ENCODE data around the gene ZNF605. TPM values are rescaled to one million over a fixed set of nuclear protein-coding genes. Genes with fewer than 3 reads are reported as not detected.

Gene ZNF605
- total and polyA plus RNA-seq, 9 of the 15 experiments (the other 6 are each of a cell fraction or from before 2014, with no cell fraction given): 0.45 to 1.1 (median 0.68) TPM

DNA sequence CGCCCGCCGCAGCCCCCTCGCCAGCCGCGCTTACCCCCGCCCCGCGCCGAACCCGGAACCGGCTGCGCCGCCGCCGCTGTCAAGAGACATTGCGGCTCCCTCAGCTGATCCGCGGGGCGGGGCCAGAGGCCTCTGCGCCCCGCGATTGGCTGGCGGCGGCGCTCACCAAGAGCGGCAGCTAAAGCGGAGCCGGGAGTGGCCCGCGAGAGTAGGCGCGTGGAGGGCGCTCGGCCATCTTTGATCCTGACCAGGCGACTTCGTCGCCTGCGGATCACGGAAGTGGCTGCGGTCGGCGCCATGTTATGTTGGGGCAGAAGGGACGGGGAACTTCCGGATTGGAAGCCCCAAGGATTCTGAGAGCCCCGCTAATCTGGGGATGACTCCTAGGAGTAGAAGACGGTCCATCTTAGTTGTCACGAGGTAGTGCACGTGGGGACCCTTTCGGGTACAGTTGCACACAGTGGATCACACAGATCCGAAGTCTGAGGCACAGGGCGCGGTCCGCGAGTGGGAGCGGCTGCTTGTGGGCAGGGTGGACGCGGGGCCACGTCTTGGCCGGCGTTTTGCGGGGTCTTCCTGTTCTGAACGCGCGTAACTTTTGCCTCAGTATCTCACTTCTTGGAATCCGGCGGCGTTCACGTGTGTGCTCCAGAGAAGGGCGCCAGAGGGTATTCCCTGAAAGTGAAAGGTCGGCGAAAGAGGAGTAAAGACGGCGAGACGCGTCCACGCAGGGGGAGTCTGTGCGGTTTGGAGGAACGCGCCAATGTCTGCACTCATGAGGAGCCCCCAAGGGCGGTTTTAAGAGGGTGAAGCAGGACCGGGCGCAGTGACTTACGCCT, 68.4 kb downstream of the ZNF605 start, which contains the start of gene CHFR (continued):
- TF ChIP-seq YY1 (IDR thresholded peaks at IDR 0.05; ENCODE audit: borderline replicate concordance in 1 of 3, control insufficient read depth in 1 of 3, extremely low read depth in 1 of 3, insufficient read depth in 3 of 3, insufficient read length in 1 of 3, insufficient replicate concordance in 2 of 3, low read depth in 1 of 3, low read length in 2 of 3) (peak; percentile 95 to 99 (median 99)), NR1H2 (CRISPR knock-in tag; IDR thresholded peaks at IDR 0.05) (no peak), PRPF4 (IDR thresholded peaks at IDR 0.05; ENCODE audit: insufficient read depth, low read depth, low read length, poor library complexity, severe bottlenecking) (peak; percentile 52), TAF7 (tag; IDR thresholded peaks at IDR 0.05) (peak; percentile 66; the same call in 1 of the 2 replicates), TFAM (CRISPR knock-in tag; conservative IDR thresholded peaks at IDR 0.05) (no peak), KDM4B (IDR thresholded peaks at IDR 0.05; ENCODE audit: borderline replicate concordance in 2 of 2, low read depth in 1 of 2) (no peak), HNRNPH1 (optimal IDR thresholded peaks at IDR 0.05; ENCODE audit: low read depth, low read length) (no peak), ZC3H11A (IDR thresholded peaks at IDR 0.05; ENCODE audit: low read depth, low read length) (0 out of 2 replicates have a peak, but pooled peaks have one; percentile 32), THRAP3 (IDR thresholded peaks at IDR 0.05; ENCODE audit: borderline replicate concordance) (peak; percentile 95; the same call in 1 of the 2 replicates), MECOM (CRISPR knock-in tag; IDR thresholded peaks at IDR 0.05) (no peak), NONO (IDR thresholded peaks at IDR 0.05; ENCODE audit: low read depth in 2 of 2, low read length in 1 of 2) (no peak), RBFOX2 (IDR thresholded peaks at IDR 0.05; ENCODE audit: low read depth, low read length) (peak; percentile 85), POLR2B (IDR thresholded peaks at IDR 0.05; ENCODE audit: low read depth, partially characterized antibody) (no peak), DIDO1 (tag; IDR thresholded peaks at IDR 0.05; ENCODE audit: low read depth) (peak; percentile 80)
- TF ChIP-seq, protein P1, sequence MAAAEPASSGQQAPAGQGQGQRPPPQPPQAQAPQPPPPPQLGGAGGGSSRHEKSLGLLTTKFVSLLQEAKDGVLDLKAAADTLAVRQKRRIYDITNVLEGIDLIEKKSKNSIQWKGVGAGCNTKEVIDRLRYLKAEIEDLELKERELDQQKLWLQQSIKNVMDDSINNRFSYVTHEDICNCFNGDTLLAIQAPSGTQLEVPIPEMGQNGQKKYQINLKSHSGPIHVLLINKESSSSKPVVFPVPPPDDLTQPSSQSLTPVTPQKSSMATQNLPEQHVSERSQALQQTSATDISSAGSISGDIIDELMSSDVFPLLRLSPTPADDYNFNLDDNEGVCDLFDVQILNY (CRISPR knock-in tag; IDR thresholded peaks at IDR 0.05): 0 out of 2 replicates have a peak, but pooled peaks have one; percentile 24
- TF ChIP-seq, protein P2, sequence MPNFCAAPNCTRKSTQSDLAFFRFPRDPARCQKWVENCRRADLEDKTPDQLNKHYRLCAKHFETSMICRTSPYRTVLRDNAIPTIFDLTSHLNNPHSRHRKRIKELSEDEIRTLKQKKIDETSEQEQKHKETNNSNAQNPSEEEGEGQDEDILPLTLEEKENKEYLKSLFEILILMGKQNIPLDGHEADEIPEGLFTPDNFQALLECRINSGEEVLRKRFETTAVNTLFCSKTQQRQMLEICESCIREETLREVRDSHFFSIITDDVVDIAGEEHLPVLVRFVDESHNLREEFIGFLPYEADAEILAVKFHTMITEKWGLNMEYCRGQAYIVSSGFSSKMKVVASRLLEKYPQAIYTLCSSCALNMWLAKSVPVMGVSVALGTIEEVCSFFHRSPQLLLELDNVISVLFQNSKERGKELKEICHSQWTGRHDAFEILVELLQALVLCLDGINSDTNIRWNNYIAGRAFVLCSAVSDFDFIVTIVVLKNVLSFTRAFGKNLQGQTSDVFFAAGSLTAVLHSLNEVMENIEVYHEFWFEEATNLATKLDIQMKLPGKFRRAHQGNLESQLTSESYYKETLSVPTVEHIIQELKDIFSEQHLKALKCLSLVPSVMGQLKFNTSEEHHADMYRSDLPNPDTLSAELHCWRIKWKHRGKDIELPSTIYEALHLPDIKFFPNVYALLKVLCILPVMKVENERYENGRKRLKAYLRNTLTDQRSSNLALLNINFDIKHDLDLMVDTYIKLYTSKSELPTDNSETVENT (CRISPR knock-in tag; IDR thresholded peaks at IDR 0.05): no peak
- TF ChIP-seq, protein P3, sequence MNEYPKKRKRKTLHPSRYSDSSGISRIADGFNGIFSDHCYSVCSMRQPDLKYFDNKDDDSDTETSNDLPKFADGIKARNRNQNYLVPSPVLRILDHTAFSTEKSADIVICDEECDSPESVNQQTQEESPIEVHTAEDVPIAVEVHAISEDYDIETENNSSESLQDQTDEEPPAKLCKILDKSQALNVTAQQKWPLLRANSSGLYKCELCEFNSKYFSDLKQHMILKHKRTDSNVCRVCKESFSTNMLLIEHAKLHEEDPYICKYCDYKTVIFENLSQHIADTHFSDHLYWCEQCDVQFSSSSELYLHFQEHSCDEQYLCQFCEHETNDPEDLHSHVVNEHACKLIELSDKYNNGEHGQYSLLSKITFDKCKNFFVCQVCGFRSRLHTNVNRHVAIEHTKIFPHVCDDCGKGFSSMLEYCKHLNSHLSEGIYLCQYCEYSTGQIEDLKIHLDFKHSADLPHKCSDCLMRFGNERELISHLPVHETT (CRISPR knock-in tag; conservative IDR thresholded peaks at IDR 0.05 in 1 of 2, IDR thresholded peaks at IDR 0.05 in 1 of 2): 0 out of 4 replicates have a peak, but pooled peaks of 1 of the 2 experiments have one; percentile 65
- TF ChIP-seq, protein P4, sequence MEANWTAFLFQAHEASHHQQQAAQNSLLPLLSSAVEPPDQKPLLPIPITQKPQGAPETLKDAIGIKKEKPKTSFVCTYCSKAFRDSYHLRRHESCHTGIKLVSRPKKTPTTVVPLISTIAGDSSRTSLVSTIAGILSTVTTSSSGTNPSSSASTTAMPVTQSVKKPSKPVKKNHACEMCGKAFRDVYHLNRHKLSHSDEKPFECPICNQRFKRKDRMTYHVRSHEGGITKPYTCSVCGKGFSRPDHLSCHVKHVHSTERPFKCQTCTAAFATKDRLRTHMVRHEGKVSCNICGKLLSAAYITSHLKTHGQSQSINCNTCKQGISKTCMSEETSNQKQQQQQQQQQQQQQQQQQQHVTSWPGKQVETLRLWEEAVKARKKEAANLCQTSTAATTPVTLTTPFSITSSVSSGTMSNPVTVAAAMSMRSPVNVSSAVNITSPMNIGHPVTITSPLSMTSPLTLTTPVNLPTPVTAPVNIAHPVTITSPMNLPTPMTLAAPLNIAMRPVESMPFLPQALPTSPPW (CRISPR knock-in tag; IDR thresholded peaks at IDR 0.05): peak; percentile 75
